ENCODE results near the gene ADGRG7.
"Not testable (repeated sequence)": the region's sequence is repeated elsewhere in the genome, so short reads cannot be mapped to it uniquely, and the experiment has no call there.

Gene ADGRG7

GRCh38 chr3:100609305-100609704 is at the start of gene ADGRG7:
ADGRG7 (plus strand) TSS chr3:100609601; CDS start chr3:100609857, 256 bp downstream.
- no peak for DNase-seq

GRCh38 chr3:100560426-100560825 is 49.0 kb upstream of the ADGRG7 start:
- no peak for DNase-seq

- no peak for DNase-seq
Measured at GRCh38 chr3:100561459-100562158, 47.8 kb upstream of the ADGRG7 start.

- no peak for DNase-seq
Measured at GRCh38 chr3:100562224-100562857, 47.1 kb upstream of the ADGRG7 start.

- no peak for DNase-seq
Measured at GRCh38 chr3:100563228-100563627, 46.2 kb upstream of the ADGRG7 start.

- DNase-seq: no peak
Measured at GRCh38 chr3:100563652-100564211, 45.7 kb upstream of the ADGRG7 start.

- no peak for DNase-seq
Measured at GRCh38 chr3:100570811-100571210, 38.6 kb upstream of the ADGRG7 start.

- DNase-seq: no peak
Measured at GRCh38 chr3:100574536-100574935, 34.9 kb upstream of the ADGRG7 start.

GRCh38 chr3:100575704-100576103 is 33.7 kb upstream of the ADGRG7 start:
- no peak for DNase-seq

- no peak for DNase-seq
Measured at GRCh38 chr3:100577382-100578008, 31.9 kb upstream of the ADGRG7 start.

GRCh38 chr3:100578646-100579045 is 30.8 kb upstream of the ADGRG7 start:
- no peak for DNase-seq

- no peak for DNase-seq
Measured at GRCh38 chr3:100580147-100580546, 29.3 kb upstream of the ADGRG7 start.

- no peak for DNase-seq
Measured at GRCh38 chr3:100581650-100582049, 27.8 kb upstream of the ADGRG7 start.

- not testable (repeated sequence) for DNase-seq
Measured at GRCh38 chr3:100582157-100582556, 27.2 kb upstream of the ADGRG7 start.

GRCh38 chr3:100584101-100584660 is 25.2 kb upstream of the ADGRG7 start:
- DNase-seq: no peak

GRCh38 chr3:100586832-100587231 is 22.6 kb upstream of the ADGRG7 start:
- no peak for DNase-seq

GRCh38 chr3:100588251-100588650 is 21.1 kb upstream of the ADGRG7 start:
- DNase-seq: no peak

GRCh38 chr3:100590114-100590839 is 19.1 kb upstream of the ADGRG7 start:
- peak; percentile 68 for DNase-seq

- no peak for DNase-seq
Measured at GRCh38 chr3:100590840-100591147, 18.6 kb upstream of the ADGRG7 start.

GRCh38 chr3:100591411-100591810 is 18.0 kb upstream of the ADGRG7 start:
- DNase-seq: no peak

GRCh38 chr3:100600181-100601042 is 9.0 kb upstream of the ADGRG7 start:
- DNase-seq: no peak
